HG03097 (cell line): ENCODE measurements around the gene RPGRIP1L.
A peak's percentile ranks its signal among the peaks of the same experiment; 100 is the strongest.

Experiments used
- ATAC-seq: cut with Tn5 transposase; IDR thresholded peaks from one replicate; pipeline ENCODE4 v1.9.1; 2021; ENCODE audit not compliant: unreplicated experiment, low FRiP score

RPGRIP1L gene

DNA sequence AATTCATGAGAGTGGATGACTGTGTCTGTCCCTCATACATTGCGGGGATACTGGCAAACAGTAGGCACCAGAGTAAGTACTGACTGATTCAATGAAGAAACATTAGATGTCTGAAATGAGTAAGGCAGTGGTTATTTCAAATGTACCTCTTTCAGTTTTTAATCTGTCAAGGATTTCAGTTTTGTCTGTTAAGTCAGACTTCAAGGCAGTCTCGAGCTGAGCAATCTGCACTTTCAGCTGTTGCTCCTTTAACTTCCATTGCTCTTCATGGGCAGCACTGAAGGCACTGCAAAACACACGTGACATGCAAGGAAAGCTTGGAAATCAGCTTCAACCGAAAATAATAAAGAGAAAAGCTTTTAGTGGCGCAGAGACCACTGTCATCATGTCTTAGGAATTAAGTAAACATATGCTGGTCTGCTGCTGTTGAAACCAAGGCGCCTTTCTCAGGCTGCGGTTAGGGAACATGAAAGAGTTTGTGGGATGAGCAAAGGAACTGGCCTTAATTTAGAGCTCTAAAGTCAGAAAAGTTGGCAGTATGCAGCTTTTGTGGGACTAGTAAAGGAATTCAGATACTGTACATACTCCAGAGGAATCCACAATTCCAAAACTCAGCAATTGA is 38.8 kb downstream of the RPGRIP1L start:
- peak; percentile 50 for ATAC-seq

DNA sequence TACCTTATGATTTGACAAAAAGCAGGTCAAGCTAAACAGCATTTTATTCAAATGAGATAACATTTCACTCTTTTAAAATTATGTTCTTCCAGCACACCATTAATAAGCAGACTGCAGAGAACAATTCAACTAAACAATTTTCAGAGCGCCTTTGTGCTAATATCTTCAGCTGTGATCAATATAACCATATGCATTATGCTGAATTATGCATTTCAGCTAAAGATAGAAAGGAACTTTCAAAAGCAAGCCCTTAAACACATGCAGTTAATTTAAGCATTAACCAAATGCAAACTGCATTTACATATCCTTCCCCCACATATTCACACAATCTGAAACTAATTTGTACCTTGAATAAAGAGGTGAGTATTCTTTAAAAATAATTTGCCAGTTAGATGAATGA is 41.6 kb downstream of the RPGRIP1L start:
- ATAC-seq: no peak

DNA sequence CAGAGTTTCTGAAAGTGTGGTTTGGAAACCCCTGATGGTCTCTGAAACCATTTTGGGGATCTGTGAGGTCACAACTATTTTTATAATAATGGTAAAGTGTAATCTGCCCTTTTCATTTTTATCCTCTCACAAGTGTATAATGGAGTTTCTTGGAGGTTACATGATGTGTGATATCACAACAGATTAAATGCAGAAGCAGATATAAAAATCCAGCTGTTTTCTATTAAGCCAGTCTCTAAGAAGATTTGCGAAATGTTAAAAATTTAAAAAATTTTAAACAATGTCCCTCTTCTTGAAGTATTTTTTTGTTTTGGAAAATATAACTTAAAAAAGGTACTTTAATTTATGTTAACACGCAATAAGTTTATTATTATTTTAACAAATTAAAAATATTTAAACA is 48.7 kb downstream of the RPGRIP1L start:
- ATAC-seq: no peak

DNA sequence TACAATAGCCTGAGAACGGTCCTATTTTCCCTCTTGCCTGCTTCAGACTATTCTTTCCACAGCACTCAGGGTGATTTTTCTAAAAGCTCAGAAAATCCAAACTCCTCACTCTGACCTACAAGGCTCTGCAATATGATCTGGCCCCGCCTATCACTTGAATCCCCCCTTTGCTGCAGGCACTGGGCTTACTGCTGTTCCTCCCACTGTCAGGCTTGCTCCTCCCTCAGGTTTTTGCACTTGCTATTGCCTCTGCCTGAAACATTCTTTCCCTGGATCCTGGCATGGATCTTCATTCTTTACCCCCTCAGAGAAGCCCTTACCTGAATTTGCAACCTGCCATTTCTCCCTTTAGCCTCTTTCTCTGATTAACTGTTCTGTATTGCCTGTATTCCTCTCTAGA is 52.3 kb downstream of the RPGRIP1L start:
- ATAC-seq: no peak

DNA sequence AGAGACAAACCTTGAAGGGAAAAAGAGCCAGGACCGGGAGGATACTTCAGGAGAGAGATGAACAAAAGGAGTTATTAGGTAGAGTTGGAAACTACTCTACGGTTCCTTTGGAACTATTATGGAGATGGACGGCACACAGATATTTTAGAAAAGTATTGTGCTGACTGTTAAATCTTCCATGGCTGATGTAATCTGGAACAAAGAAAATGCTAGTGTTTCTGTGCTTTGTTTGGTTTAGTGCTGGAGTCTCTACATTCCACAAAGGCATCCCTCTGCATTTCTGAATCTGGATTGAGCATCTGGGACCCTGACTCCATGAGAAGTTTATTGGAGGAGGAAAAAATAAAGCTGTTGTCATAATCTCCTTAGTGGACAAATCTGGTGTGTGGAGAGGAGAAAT is 57.2 kb downstream of the RPGRIP1L start:
- ATAC-seq: no peak

DNA sequence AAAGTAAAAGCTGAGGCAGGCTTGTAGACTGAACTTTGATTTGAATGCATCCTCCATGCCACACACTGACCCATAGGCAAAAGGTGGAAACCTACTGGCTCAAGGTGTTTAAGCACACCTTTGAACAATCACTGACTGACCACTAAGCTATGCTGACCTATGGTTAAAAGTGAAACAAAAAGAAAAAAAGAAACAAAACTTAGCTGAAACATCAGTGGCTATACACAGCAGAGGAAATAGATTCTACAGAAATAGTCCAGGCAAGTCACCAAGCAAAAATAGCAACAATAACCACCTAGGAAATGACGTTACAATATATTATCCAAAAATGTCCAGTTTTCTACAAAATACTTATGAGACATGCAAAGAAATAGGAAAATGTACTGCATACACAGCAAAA is 60.2 kb downstream of the RPGRIP1L start:
- no peak for ATAC-seq

DNA sequence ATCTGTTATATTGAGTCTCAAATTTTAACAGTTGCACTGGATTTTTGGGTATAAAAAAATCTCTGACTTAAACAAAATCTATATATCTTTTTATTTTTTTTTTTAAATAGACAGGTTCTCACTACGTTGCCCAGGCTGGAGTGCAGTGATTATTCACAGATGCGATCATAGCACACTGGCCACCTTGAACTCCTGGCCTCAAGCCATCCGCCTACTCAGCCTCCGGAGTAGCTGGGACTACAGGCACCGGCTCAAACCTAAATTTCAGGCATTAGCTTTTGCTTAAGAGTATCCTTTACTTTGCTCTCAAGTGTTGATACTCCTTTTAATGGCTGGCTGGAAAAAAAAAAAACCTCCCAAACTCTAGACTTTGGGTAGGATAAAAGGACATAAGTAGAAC is 61.6 kb downstream of the RPGRIP1L start:
- no peak for ATAC-seq

DNA sequence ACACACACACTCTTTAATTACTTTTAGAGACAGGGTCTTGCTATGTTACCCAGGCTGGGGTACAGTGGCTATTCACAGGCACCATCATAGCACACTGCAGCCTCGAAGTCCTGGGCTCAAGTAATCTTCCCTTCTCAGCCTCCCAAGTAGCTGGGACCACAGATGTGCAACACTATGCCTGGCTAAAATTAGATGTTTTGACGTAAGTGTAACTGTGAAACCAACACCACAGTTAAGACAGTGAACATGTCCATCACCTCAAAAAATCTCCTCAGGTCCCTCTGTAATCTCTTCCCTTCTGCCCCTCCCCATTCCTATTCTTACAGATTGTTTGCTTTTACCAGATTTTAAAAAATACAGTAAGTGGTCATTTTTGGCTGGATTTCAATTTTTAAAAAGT is 66.7 kb downstream of the RPGRIP1L start:
- no peak for ATAC-seq

DNA sequence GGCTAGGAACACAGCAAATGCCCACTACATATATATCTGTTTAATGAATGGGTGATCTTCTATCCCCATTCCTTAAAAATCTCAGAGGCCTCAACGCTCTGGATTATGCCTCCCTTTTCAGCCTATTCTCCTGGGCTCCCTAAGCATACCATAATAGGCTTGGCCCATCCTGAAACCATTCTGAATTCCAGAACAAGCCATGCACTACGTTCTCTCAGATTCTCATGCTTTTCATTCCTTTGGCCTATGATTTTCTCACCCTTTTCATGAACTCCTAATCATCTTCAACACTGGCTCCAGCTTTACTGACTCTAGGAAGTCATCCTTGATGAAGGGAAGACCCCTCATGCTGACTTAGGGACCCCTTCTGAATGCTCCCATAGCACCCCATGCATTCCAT is 71.1 kb downstream of the RPGRIP1L start:
- ATAC-seq: no peak

DNA sequence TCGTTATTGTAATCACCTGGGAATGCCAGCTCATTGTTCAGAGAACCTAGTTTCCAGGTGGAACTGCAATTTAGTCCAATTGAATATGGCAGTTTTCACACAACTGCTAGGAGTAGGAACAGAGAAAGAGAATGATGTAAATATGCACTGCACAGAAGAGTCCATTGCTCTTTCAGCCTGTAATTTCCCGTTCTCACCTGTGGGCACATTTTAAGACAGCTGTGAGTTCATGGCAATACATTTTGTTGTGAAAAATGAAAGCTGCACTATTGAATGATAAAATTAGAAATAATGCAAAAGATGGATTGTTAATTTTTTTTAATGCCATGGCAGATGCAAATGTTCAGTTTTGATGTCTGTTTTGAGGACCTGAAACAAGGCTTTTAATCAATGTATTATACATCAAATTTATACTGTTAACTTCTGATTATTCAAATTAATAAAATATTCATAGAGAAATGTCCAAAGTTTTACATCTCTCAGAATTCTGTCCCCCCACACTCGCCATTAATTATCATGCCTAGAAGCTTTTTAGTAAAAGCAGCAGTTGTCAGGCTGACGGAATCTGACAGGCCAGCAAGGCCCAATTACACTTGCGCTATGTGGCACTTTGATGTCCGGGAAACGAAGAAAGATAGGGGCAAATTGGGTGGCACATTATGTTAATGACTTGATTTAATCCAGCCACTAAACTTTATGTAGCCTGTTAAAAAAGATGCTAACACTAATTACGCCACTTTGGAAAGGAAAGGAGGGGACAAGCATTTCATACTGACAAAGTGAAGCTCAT is 72.2 kb downstream of the RPGRIP1L start:
- no peak for ATAC-seq

DNA sequence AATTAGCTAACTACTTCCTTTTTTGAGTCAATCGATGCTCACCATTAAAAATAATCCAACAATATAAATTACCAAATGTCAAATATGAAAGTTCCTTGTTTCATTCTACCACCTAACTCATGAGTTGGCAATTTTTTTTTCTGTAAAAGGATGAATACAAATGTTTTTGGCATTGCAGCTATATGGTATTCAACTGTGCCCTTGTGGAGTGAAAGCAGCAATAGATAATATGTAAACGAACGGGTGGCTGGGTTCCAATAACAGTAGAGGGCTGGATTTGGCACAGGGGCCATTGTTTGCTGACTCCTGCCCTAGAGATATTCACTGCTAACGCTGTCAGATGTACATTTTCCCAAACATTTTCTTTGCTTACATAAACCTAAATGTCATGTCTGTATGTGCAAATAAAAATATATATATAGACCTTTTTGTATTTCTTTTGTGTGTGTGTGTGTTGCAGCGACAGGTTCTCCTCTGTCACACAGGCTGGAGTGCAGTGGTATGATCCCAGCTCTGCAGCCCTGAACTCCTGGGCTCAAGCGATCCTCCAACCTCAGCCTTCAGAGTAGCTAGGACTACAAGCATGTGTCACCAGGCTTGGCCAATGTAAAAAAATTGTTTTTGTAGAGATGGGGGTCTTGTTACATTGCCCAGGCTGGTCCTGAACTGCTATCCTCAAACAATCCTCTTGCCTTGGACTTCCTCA is 73.9 kb downstream of the RPGRIP1L start:
- no peak for ATAC-seq

DNA sequence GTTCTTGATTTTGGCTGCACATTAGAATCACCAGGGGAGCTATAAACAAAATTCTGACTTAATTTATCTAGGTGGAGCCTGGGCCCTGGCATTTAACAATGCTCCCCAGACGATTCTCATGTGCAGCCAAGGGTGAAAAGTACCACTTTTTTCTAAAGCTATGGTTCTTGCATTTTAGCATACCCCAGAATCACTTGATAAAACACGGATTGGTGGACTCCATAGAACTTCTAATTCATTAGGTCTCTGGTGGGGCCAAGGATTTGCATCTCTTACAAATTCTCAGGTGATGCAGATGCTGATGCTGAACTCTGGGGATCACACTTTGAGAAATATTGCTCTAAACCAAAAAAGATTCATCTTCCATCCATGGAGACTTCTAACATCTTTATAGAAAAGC is 74.5 kb downstream of the RPGRIP1L start:
- no peak for ATAC-seq

DNA sequence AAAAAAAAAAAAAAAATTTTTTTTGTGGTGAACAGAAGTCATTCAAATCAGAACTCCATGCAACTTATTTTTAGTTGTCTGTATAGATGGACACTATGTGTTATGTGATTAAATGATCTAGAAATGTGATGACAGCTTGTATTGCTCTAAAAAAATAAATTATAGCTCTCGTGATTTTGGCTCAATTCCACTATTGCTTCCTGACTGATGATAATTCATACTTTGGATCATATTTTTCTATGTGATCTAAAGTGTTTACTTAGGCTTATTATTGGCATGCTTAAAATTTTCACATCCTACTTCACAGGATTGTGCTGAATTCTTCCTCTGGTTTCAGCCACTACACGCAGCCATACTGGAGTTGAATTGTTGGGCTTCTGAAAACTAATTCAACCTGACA is 76.8 kb downstream of the RPGRIP1L start:
- ATAC-seq: no peak

DNA sequence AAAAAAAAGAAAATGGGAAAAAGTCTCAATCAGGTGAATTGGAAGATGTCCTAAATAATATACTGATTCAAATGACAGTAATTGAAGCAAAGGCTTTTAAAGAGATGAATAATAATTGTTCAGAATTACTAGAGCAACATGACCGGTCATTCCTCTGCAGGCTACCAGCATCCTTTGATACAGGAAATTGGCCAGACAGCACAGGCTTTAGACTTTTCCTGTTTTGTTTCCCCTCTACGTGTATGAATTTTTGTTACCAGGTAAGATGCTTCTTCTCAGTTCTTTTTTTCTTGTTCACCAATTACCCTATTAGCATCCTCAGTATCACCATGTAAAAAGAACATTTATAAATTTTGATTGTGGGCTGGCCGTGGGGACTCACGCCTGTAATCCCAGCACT is 77.5 kb downstream of the RPGRIP1L start:
- no peak for ATAC-seq

DNA sequence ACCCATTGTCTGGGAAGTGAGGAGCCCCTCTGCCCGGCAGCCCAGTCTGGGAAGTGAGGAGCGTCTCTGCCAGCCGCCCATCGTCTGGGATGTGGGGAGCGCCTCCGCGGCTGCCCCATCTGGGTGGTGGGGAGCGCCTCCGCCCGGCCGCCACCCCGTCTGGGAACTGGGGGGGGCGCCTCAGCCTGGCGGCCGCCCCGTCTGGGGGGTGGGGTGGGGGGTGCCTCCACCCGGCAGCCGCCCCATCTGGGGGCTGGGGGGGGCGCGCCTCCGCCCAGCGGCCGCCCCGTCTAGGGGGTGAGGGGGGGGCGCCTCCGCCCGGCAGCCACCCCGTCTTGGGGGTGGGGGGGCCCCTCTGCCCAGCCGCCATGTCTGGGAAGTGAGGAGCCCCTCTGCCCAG is 78.4 kb downstream of the RPGRIP1L start:
- ATAC-seq: no peak

DNA sequence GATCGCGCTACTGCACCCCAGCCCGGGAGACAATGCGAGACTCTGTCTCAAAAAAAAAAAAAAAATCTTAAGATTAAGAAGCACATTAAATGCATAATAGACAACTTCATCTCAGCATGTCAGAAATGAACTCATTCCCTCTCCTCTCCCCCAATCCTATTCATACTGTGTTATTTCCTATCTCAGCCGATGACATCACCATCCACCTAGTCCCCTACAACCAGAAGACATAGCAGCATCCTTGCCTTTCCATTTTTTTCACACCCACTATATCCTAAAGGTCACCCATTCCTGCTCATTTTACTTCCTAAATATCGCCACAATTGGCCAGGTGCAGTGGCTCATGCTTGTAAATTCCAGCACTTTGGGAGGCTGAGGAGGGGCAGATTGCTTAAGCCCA is 81.3 kb downstream of the RPGRIP1L start:
- ATAC-seq: no peak

DNA sequence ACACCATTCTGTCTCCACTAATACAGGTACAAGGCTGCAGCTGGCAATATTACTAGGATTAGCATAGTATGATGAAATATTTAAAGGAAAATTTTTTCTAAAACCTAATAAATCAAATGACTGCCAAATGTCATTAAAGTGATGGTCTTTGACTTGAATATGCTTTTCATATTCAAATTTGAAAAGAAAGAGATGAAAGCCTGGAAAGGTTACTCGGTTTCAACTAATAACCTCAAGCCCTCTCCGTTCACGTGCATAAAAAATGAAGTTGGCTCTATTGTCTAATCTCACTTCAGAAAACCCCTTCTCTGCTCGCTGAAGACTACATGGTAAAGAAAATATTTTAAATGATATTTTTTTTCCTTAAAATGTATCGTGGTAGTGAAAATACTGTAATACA is 83.2 kb downstream of the RPGRIP1L start:
- no peak for ATAC-seq

DNA sequence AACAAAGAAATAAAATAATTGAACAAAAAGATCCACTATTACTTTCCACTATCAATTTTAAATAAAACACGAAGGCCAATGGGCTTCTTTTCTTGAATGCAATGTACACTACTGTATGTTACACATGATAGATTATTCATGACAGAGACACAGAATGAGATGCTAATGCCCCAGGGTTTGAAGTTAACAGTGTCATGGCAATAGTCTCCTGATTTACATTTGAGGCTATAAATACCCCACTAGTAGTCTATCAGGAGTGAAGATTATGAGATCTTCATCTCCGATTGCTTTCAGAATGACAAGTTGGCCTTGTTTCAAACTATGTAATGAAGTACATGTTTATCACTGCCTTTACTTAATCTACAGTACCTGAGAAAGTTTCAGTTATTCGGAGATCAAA is 84.4 kb downstream of the RPGRIP1L start:
- ATAC-seq: no peak

DNA sequence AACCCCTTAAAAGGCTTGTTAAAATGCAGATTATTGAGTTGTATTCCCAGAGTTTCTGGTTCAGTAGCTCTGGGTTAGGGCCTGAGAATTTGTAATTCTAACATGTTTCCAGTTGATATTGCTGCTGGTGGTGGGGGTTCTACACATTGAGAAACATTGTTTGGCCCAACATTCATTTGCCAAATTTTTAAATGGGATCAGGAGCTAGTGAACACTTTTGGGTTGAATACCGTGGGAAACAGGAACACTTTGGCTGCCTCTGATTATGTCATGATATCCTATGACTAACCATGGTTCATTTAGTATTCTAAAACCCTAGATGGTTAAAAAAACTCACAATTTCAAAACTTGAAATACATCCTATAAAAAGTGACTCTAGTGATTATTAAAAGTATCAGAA is 89.3 kb downstream of the RPGRIP1L start:
- no peak for ATAC-seq

DNA sequence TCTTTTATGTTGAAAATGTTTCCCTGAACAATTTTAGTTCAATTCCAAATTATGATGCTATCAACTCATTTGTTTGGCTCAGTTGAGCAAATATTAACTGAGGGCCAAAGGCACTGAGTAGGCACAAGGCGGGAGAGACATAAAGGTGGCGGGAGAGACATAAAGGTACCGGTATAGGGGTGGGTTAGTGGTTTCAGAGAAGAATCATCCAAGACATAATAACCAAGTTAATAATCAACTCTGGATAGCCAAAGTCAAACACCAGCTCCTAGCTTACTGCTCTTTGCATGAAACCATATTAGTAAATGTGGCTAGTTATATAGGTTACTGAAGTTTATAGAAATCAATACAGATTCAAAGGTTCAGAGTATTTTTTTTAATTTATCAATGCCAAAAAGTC is 91.7 kb downstream of the RPGRIP1L start:
- no peak for ATAC-seq

DNA sequence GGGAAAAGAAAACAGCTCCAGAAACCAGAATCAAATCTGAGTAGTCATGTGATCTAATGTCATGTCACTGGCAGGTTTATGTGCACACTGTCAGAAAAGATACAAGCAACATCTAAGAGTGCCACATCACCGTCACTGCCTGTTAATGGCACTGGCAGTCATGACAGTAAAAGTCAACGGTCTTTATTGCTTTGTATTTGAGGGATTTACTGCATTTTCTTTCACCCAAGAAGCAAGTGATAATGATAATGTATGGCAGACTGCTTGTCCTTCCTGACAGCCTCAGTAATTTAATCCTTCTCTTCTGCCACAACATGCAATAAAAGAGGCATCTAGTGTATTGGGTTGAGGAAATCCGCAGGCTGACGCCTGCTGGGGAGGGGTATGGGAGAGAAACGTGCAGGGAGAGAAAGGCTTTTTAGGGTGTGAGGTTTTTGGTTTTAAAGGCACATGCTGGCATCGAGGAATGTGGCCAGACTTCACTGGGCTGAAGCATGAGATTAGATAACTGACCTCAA is 92.4 kb downstream of the RPGRIP1L start:
- ATAC-seq: no peak

DNA sequence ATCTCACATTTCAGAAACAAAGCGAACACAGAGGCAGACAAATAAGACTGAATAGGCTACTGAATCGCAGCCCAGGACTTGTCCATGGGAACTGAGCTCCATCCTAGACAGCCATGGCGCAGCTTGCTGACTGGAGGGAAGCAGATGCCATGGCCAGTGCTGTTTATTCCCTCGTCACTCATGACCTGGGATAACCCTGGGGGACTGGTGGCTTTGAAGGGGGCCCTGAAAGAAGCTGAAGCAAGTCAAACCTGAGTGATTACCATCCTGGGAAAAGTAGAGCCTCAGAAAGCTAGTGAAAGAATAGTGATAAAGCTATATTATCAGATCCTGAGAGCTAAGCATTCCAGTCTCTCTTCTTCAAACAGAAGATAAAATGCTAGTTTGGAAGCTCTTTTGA is 94.1 kb downstream of the RPGRIP1L start:
- no peak for ATAC-seq
